ENCODE data around the gene BCKDK. TPM values are rescaled to one million over a fixed set of nuclear protein-coding genes. Genes with fewer than 3 reads are reported as not detected.

Gene BCKDK
- total and polyA plus RNA-seq, 2 of the 13 experiments (the other 11 are each of a cell fraction or from before 2014, with no cell fraction given), result 24.9 to 42.6 TPM

- no peak for TF ChIP-seq MTA1 (CRISPR knock-in tag; IDR thresholded peaks at IDR 0.05; ENCODE audit: borderline replicate concordance)
- TF ChIP-seq HDAC6 (IDR thresholded peaks at IDR 0.05; ENCODE audit: low read depth, low read length), result no peak
- no peak for TF ChIP-seq ZBTB7B (CRISPR knock-in tag; IDR thresholded peaks at IDR 0.05)
- no peak for TF ChIP-seq ZNF430 (CRISPR knock-in tag; IDR thresholded peaks at IDR 0.05)
- TF ChIP-seq CEBPG (CRISPR knock-in tag; IDR thresholded peaks at IDR 0.05), result no peak
- no peak for TF ChIP-seq SAP130 (CRISPR knock-in tag; IDR thresholded peaks at IDR 0.05; ENCODE audit: low read depth)
- TF ChIP-seq ZNF563 (CRISPR knock-in tag; IDR thresholded peaks at IDR 0.05), result no peak
- TF ChIP-seq ZNF570 (CRISPR knock-in tag; IDR thresholded peaks at IDR 0.05; ENCODE audit: borderline replicate concordance), result no peak
- TF ChIP-seq TBX3 (IDR thresholded peaks at IDR 0.05; ENCODE audit: borderline replicate concordance), result no peak
- no peak for TF ChIP-seq BRCA1 (CRISPR knock-in tag; IDR thresholded peaks at IDR 0.05)
- TF ChIP-seq HNRNPUL1 (IDR thresholded peaks at IDR 0.05; ENCODE audit: low read depth, low read length), result no peak
- TF ChIP-seq SMYD3 (CRISPR knock-in tag; IDR thresholded peaks at IDR 0.05), result no peak
- TF ChIP-seq WIZ (CRISPR knock-in tag; IDR thresholded peaks at IDR 0.05), result no peak
- TF ChIP-seq TP53 (CRISPR knock-in tag; conservative IDR thresholded peaks at IDR 0.05), result no peak
- no peak for TF ChIP-seq ZBTB10 (CRISPR knock-in tag; IDR thresholded peaks at IDR 0.05; ENCODE audit: borderline replicate concordance)
- TF ChIP-seq RCOR2 (CRISPR knock-in tag; IDR thresholded peaks at IDR 0.05), result no peak
- no peak for TF ChIP-seq ZKSCAN8 (CRISPR knock-in tag; IDR thresholded peaks at IDR 0.05; ENCODE audit: borderline replicate concordance)
- no peak for TF ChIP-seq ZNF569 (CRISPR knock-in tag; IDR thresholded peaks at IDR 0.05; ENCODE audit: borderline replicate concordance)
- TF ChIP-seq ZMAT3 (CRISPR knock-in tag; conservative IDR thresholded peaks at IDR 0.05), result no peak
- no peak for TF ChIP-seq ZNF660 (CRISPR knock-in tag; IDR thresholded peaks at IDR 0.05; ENCODE audit: borderline replicate concordance, low read depth)
- TF ChIP-seq ASH2L (IDR thresholded peaks at IDR 0.05; ENCODE audit: insufficient read length, low read depth, low read length), result no peak
- no peak for TF ChIP-seq FOSL2 (CRISPR knock-in tag; IDR thresholded peaks at IDR 0.05)
- no peak for TF ChIP-seq PHF21A (CRISPR knock-in tag; IDR thresholded peaks at IDR 0.05)
- TF ChIP-seq ZNF33A (CRISPR knock-in tag; IDR thresholded peaks at IDR 0.05; ENCODE audit: borderline replicate concordance), result no peak
- TF ChIP-seq KAT2B (IDR thresholded peaks at IDR 0.05; ENCODE audit: borderline replicate concordance, low read depth, low read length), result no peak
- no peak for TF ChIP-seq CBX1 (IDR thresholded peaks at IDR 0.05; ENCODE audit: low read depth)
- no peak for TF ChIP-seq CC2D1A (CRISPR knock-in tag; IDR thresholded peaks at IDR 0.05)
- TF ChIP-seq MAZ (IDR thresholded peaks at IDR 0.05; ENCODE audit: borderline replicate concordance, low read depth, low read length), result no peak
- no peak for TF ChIP-seq MAZ (CRISPR knock-in tag; IDR thresholded peaks at IDR 0.05; ENCODE audit: low read depth)
- no peak for TF ChIP-seq ZNF329 (CRISPR knock-in tag; IDR thresholded peaks at IDR 0.05; ENCODE audit: low read depth)
These were observed 14.1 kb upstream of the BCKDK start (continued) for GRCh38 chr16:31094088-31094423.
